Neuronal stem cell (in vitro differentiated cells): ENCODE measurements around the gene ERFL.

Experiments
- DNase-seq: peaks from one replicate; pipeline ENCODE4 v3.0.0-alpha.2; 2013; ENCODE audit warnings: low spot score
- H2AFZ ChIP-seq: one replicate; pipeline ENCODE4 v1.6.1; 2013; ENCODE audit warnings: mild to moderate bottlenecking, low read length, inconsistent platforms
- H2AK5ac ChIP-seq: 2 replicates; pipeline ENCODE4 v1.6.1; 2013; ENCODE audit warnings: low read depth, mild to moderate bottlenecking, inconsistent platforms, low read length, moderate library complexity, mixed read lengths
- H2BK120ac ChIP-seq: 2 replicates; pipeline ENCODE4 v1.6.1; 2013; ENCODE audit warnings: low read depth, mild to moderate bottlenecking, inconsistent platforms, low read length, moderate library complexity, mixed read lengths
- H2BK12ac ChIP-seq: one replicate; pipeline ENCODE4 v1.6.1; 2013; ENCODE audit warnings: low read length, inconsistent platforms
- H2BK15ac ChIP-seq: 2 replicates; pipeline ENCODE4 v1.6.1; 2013; ENCODE audit warnings: mild to moderate bottlenecking, low read length, inconsistent platforms, mixed read lengths
- H2BK5ac ChIP-seq: one replicate; pipeline ENCODE4 v1.6.1; 2013; ENCODE audit warnings: inconsistent platforms, mild to moderate bottlenecking, low read length, moderate library complexity
- H3K14ac ChIP-seq: one replicate; pipeline ENCODE4 v1.6.1; 2013; ENCODE audit warnings: low read length, inconsistent platforms
- H3K18ac ChIP-seq: 2 replicates; pipeline ENCODE4 v1.6.1; 2013; ENCODE audit warnings: low read length, inconsistent platforms
- H3K23ac ChIP-seq: 2 replicates; pipeline ENCODE4 v1.6.1; 2013; ENCODE audit warnings: low read depth, mild to moderate bottlenecking, mixed read lengths, low read length, inconsistent platforms; ENCODE audit not compliant: poor library complexity
- H3K27ac ChIP-seq: replicated peaks from 3 replicates; pipeline ENCODE4 v1.5.1; 2013; ENCODE audit warnings: low read length, inconsistent platforms
- H3K27me3 ChIP-seq, 3 experiments: 2 replicates each; pipeline ENCODE4 v1.6.1; 2013; ENCODE audit warnings: low read length in 3 of 3, mild to moderate bottlenecking in 2 of 3, inconsistent platforms in 1 of 3, low read depth in 1 of 3, mixed read lengths in 1 of 3, moderate library complexity in 1 of 3; ENCODE audit not compliant: control insufficient read depth in 3 of 3, insufficient read depth in 3 of 3
- H3K36me3 ChIP-seq, 2 donors: replicated peaks in 1 of 2; 2 replicates each; pipeline ENCODE4 v1.6.1; 2013; ENCODE audit warnings: low read length in 2 of 2; ENCODE audit not compliant: control insufficient read depth in 2 of 2, insufficient read depth in 2 of 2
- H3K4ac ChIP-seq: 2 replicates; pipeline ENCODE4 v1.6.1; 2013; ENCODE audit warnings: inconsistent platforms, mild to moderate bottlenecking, low read length, moderate library complexity
- H3K4me1 ChIP-seq, 2 donors: 1 replicate in 1 of 2; 2 replicates in 1 of 2; pipeline ENCODE4 v1.6.1; 2013; ENCODE audit warnings: low read length in 2 of 2, low read depth in 1 of 2; ENCODE audit not compliant: control insufficient read depth in 2 of 2, insufficient read depth in 1 of 2
- H3K4me2 ChIP-seq: one replicate; pipeline ENCODE4 v1.6.1; 2013; ENCODE audit warnings: mild to moderate bottlenecking, low read length, inconsistent platforms; ENCODE audit not compliant: insufficient read depth, poor library complexity, severe bottlenecking
- H3K4me3 ChIP-seq, 2 donors: 2 replicates each; pipeline ENCODE4 v1.5.1; 2013; ENCODE audit warnings: low read length in 2 of 2, mild to moderate bottlenecking in 2 of 2, inconsistent platforms in 1 of 2, moderate library complexity in 1 of 2
- H3K79me1 ChIP-seq: one replicate; pipeline ENCODE4 v1.6.1; 2013; ENCODE audit warnings: low read depth, mild to moderate bottlenecking, inconsistent platforms, low read length, moderate library complexity
- H3K9ac ChIP-seq: one replicate; pipeline ENCODE4 v1.6.1; 2013; ENCODE audit warnings: mild to moderate bottlenecking, low read depth, low read length, inconsistent platforms; ENCODE audit not compliant: poor library complexity
- H3K9me3 ChIP-seq, 2 donors: replicated peaks in 1 of 2; 2 replicates each; pipeline versions ENCODE3 to v1.6.1; 2013; ENCODE audit warnings: low read length in 2 of 2, mild to moderate bottlenecking in 2 of 2, inconsistent platforms in 1 of 2, low read depth in 1 of 2, mixed read lengths in 1 of 2, moderate library complexity in 1 of 2; ENCODE audit not compliant: control insufficient read depth in 2 of 2, insufficient read depth in 1 of 2
- H4K8ac ChIP-seq: one replicate; pipeline ENCODE4 v1.6.1; 2013; ENCODE audit warnings: low read depth, mild to moderate bottlenecking, inconsistent platforms, low read length, moderate library complexity
- H4K91ac ChIP-seq: one replicate; pipeline ENCODE4 v1.6.1; 2013; ENCODE audit warnings: low read length, low read depth, mild to moderate bottlenecking, inconsistent platforms; ENCODE audit not compliant: poor library complexity
- WGBS, 2 donors: extraction: QIAGEN DNeasy Blood & Tissue Kit; methylation state at CpG; one replicate each; pipeline ENCODE4 v1.1.7; 2013; ENCODE audit warnings: missing lambda C conversion rate in 2 of 2, mixed read lengths in 1 of 2; ENCODE audit not compliant: insufficient read length in 2 of 2, insufficient replicate concordance in 1 of 2; ENCODE audit errors: extremely low coverage in 2 of 2; 5-methylcytosine and 5-hydroxymethylcytosine counted together

ERFL gene

GRCh38 chr19:41861116-41861768 is 67.0 kb downstream of the ERFL start:
- Histone ChIP-seq H3K79me1 (peaks cover 22% of the 10 kb centered on the region), H3K18ac (no peak overlapping the region), H4K91ac (no peak overlapping the region), H2AFZ (no peak overlapping the region), H2BK120ac (no peak overlapping the region), H3K27ac (no peak overlapping the region), H3K23ac (no peak overlapping the region), H3K36me3 (peaks cover 44 to 54% of the 10 kb centered on the region in 2 donors), H3K27me3 (no peaks in the 10 kb centered on the region), H3K4me3 (peak overlapping the region; percentile 95 to 98), H2AK5ac (no peak overlapping the region), H3K14ac (no peak overlapping the region), H3K4me2 (peak overlapping the region; percentile 72), H3K9ac (peak overlapping the region; percentile 99), H2BK15ac (no peak overlapping the region), H4K8ac (no peak overlapping the region), H3K4ac (no peak overlapping the region), H3K4me1 (peaks cover 16 to 21% of the 10 kb centered on the region in 2 donors), H2BK5ac (no peak overlapping the region), H3K9me3 (no peaks in the 10 kb centered on the region), H2BK12ac (no peak overlapping the region)
- no peak for DNase-seq
- WGBS, 2 donors, result no CpG with 5 or more reads among the region's 9 CpGs

GRCh38 chr19:41860419-41861115 is 67.7 kb downstream of the ERFL start:
- Histone ChIP-seq H3K79me1 (peaks cover 21% of the 10 kb centered on the region), H4K91ac (no peak overlapping the region), H3K4ac (no peak overlapping the region), H2AFZ (peak overlapping the region; percentile 90), H3K36me3 (peaks cover 43 to 51% of the 10 kb centered on the region in 2 donors), H3K9ac (peak overlapping the region; percentile 99), H3K9me3 (no peaks in the 10 kb centered on the region), H2BK15ac (no peak overlapping the region), H2BK12ac (no peak overlapping the region), H4K8ac (no peak overlapping the region), H2BK5ac (peak overlapping the region; percentile 99), H3K4me3 (peak overlapping the region; percentile 95 to 98), H3K27ac (peak overlapping the region; percentile 26), H2AK5ac (peak overlapping the region; percentile 88), H2BK120ac (no peak overlapping the region), H3K4me2 (peak overlapping the region; percentile 72), H3K27me3 (peaks cover 0 to 3% (median 0%) of the 10 kb centered on the region in 3 experiments), H3K23ac (peak overlapping the region; percentile 99), H3K4me1 (peaks cover 16 to 21% of the 10 kb centered on the region in 2 donors), H3K14ac (peak overlapping the region; percentile 66), H3K18ac (peak overlapping the region; percentile 92)
- WGBS, 2 donors, result no CpG with 5 or more reads among the region's 45 CpGs
- DNase-seq, result no peak

GRCh38 chr19:41859618-41860418 is 68.4 kb downstream of the ERFL start, which contains the start of gene RPS19:
TSS of gene RPS19 (plus strand) at chr19:41860255. CDS start at chr19:41860775, 520 bp downstream.
- peaks cover 0 to 7% (median 0%) of the 10 kb centered on the region in 3 experiments for H3K27me3 ChIP-seq
- peak within 1 kb of the TSS; percentile 88 for H2AK5ac ChIP-seq
- H3K4me1 ChIP-seq, result peaks cover 16 to 21% of the 10 kb centered on the region in 2 donors
- H3K4ac ChIP-seq, result no peak within 1 kb of the TSS
- no peak within 1 kb of the TSS for H2BK15ac ChIP-seq
- peak; percentile 99 for DNase-seq
- peak within 1 kb of the TSS; percentile 95 to 98 for H3K4me3 ChIP-seq
- peak within 1 kb of the TSS; percentile 99 for H3K23ac ChIP-seq
- H2BK120ac ChIP-seq, result no peak within 1 kb of the TSS
- no peak within 1 kb of the TSS for H2BK12ac ChIP-seq
- peaks cover 39 to 43% of the 10 kb centered on the region in 2 donors for H3K36me3 ChIP-seq
- peak within 1 kb of the TSS; percentile 99 for H2BK5ac ChIP-seq
- H2AFZ ChIP-seq, result peak within 1 kb of the TSS; percentile 90
- H3K79me1 ChIP-seq, result peaks cover 21% of the 10 kb centered on the region
- no CpG with 5 or more reads among the region's 76 CpGs for WGBS, 2 donors
- H3K14ac ChIP-seq, result peak within 1 kb of the TSS; percentile 66
- no peak within 1 kb of the TSS for H4K91ac ChIP-seq
- H3K27ac ChIP-seq, result peak within 1 kb of the TSS; percentile 83
- H3K18ac ChIP-seq, result peak within 1 kb of the TSS; percentile 92
- peak within 1 kb of the TSS; percentile 99 for H3K9ac ChIP-seq
- H3K9me3 ChIP-seq, result no peaks in the 10 kb centered on the region
- H4K8ac ChIP-seq, result no peak within 1 kb of the TSS
- H3K4me2 ChIP-seq, result peak within 1 kb of the TSS; percentile 72
